MM.1S (cell line): ENCODE data around the gene CEP192.

Experiments
- DNase-seq: peaks from one replicate; pipeline ENCODE4 v3.0.0-alpha.2; 2015
- H2AFZ ChIP-seq: fragments of 300-600 bp; sonication (generic); 2 replicates; pipeline ENCODE4 v1.6.0; 2016; ENCODE audit warnings: antibody characterized with exemption, low read length
- H3F3A ChIP-seq: fragments of 300-600 bp; sonication (generic); 2 replicates; pipeline ENCODE4 v1.6.1; 2016; ENCODE audit warnings: mild to moderate bottlenecking, antibody characterized with exemption, low read length, moderate library complexity, mixed read lengths; ENCODE audit not compliant: insufficient read depth
- H3K27ac ChIP-seq: fragments of 300-600 bp; sonication (generic); 2 replicates; pipeline ENCODE4 v1.5.1; 2016; ENCODE audit warnings: mild to moderate bottlenecking, low read length
- H3K27me3 ChIP-seq: fragments of 300-600 bp; sonication (generic); replicated peaks from 2 replicates; pipeline ENCODE4 v1.6.0; 2016; ENCODE audit warnings: low read length; ENCODE audit not compliant: insufficient read depth
- H3K36me3 ChIP-seq: fragments of 300-600 bp; sonication (generic); replicated peaks from 2 replicates; pipeline ENCODE4 v1.6.1; 2016; ENCODE audit warnings: mild to moderate bottlenecking, low read length, mixed read lengths; ENCODE audit not compliant: insufficient read depth
- H3K4me1 ChIP-seq: fragments of 300-600 bp; sonication (generic); 2 replicates; pipeline ENCODE4 v1.6.1; 2016; ENCODE audit warnings: low read length, mixed read lengths
- H3K4me2 ChIP-seq: fragments of 300-600 bp; sonication (generic); 2 replicates; pipeline ENCODE4 v1.6.0; 2016; ENCODE audit warnings: low read depth, low read length
- H3K4me3 ChIP-seq: fragments of 300-600 bp; sonication (generic); 2 replicates; pipeline ENCODE4 v1.5.1; 2016; ENCODE audit warnings: low read length, mixed read lengths
- H3K79me2 ChIP-seq: fragments of 300-600 bp; sonication (generic); 2 replicates; pipeline ENCODE4 v1.6.1; 2016; ENCODE audit warnings: mixed run types, low read length, mixed read lengths
- H3K9ac ChIP-seq: fragments of 300-600 bp; sonication (generic); 2 replicates; pipeline ENCODE4 v1.6.1; 2016; ENCODE audit warnings: low read length, mixed read lengths
- H3K9me2 ChIP-seq: fragments of 300-600 bp; sonication (generic); replicated peaks from 2 replicates; pipeline ENCODE4 v1.6.1; 2016; ENCODE audit warnings: mild to moderate bottlenecking, low read length, mixed read lengths; ENCODE audit not compliant: insufficient read depth
- H3K9me3 ChIP-seq: fragments of 300-600 bp; sonication (generic); replicated peaks from 2 replicates; pipeline ENCODE4 v1.6.1; 2016; ENCODE audit warnings: mild to moderate bottlenecking, low read length, mixed read lengths; ENCODE audit not compliant: insufficient read depth
- H4K20me1 ChIP-seq: fragments of 300-600 bp; sonication (generic); 2 replicates; pipeline ENCODE4 v1.6.1; 2016; ENCODE audit warnings: mild to moderate bottlenecking, low read length, moderate library complexity, mixed read lengths; ENCODE audit not compliant: insufficient read depth
- EZH2 ChIP-seq: fragments of 300-600 bp; sonication (generic); optimal IDR thresholded peaks from 2 replicates; pipeline ENCODE3; 2017; ENCODE audit warnings: low read depth, mild to moderate bottlenecking, antibody characterized with exemption, low read length, mixed read lengths
- EZH2phosphoT487 ChIP-seq: fragments of 300-600 bp; sonication (generic); IDR thresholded peaks from 2 replicates; pipeline ENCODE4 v1.6.1; 2018; ENCODE audit warnings: antibody characterized with exemption, low read length
- TF ChIP-seq, protein P1 (sequence below): fragments of 300-600 bp; sonication (generic); IDR thresholded peaks from 2 replicates; pipeline ENCODE4 v1.5.1; 2016; ENCODE audit warnings: antibody characterized with exemption, low read length, mixed read lengths

CEP192 gene

GRCh38 chr18:13120983-13121441, 129.8 kb downstream of the CEP192 start:
- no peaks in the 10 kb centered on the region for H3F3A ChIP-seq
- no peaks in the 10 kb centered on the region for H4K20me1 ChIP-seq
- no peak overlapping the region for H3K9ac ChIP-seq
- H2AFZ ChIP-seq = no peak overlapping the region
- H3K36me3 ChIP-seq = peaks cover 4% of the 10 kb centered on the region; the same call in 1 of the 2 replicates
- no peak for DNase-seq
- no peaks in the 10 kb centered on the region for H3K9me2 ChIP-seq
- H3K9me3 ChIP-seq = no peaks in the 10 kb centered on the region
- no peaks in the 10 kb centered on the region for H3K27me3 ChIP-seq
- H3K4me1 ChIP-seq = no peaks in the 10 kb centered on the region
- TF ChIP-seq EZH2 (no peak), EZH2phosphoT487 (no peak)
- TF ChIP-seq, protein P1, sequence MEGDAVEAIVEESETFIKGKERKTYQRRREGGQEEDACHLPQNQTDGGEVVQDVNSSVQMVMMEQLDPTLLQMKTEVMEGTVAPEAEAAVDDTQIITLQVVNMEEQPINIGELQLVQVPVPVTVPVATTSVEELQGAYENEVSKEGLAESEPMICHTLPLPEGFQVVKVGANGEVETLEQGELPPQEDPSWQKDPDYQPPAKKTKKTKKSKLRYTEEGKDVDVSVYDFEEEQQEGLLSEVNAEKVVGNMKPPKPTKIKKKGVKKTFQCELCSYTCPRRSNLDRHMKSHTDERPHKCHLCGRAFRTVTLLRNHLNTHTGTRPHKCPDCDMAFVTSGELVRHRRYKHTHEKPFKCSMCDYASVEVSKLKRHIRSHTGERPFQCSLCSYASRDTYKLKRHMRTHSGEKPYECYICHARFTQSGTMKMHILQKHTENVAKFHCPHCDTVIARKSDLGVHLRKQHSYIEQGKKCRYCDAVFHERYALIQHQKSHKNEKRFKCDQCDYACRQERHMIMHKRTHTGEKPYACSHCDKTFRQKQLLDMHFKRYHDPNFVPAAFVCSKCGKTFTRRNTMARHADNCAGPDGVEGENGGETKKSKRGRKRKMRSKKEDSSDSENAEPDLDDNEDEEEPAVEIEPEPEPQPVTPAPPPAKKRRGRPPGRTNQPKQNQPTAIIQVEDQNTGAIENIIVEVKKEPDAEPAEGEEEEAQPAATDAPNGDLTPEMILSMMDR = no peak
- H3K4me2 ChIP-seq = no peak overlapping the region
- no peaks in the 10 kb centered on the region for H3K79me2 ChIP-seq
- no peak overlapping the region for H3K4me3 ChIP-seq
- H3K27ac ChIP-seq = no peak overlapping the region

- H3K9ac ChIP-seq = no peak overlapping the region
- no peak overlapping the region for H3K4me2 ChIP-seq
- DNase-seq = no peak
- no peaks in the 10 kb centered on the region for H3K79me2 ChIP-seq
- H3F3A ChIP-seq = no peaks in the 10 kb centered on the region
- H3K9me2 ChIP-seq = no peaks in the 10 kb centered on the region
- no peaks in the 10 kb centered on the region for H3K4me1 ChIP-seq
- no peak overlapping the region for H3K4me3 ChIP-seq
- no peaks in the 10 kb centered on the region for H3K27me3 ChIP-seq
- H2AFZ ChIP-seq = no peak overlapping the region
- no peaks in the 10 kb centered on the region for H3K36me3 ChIP-seq
- no peaks in the 10 kb centered on the region for H4K20me1 ChIP-seq
- H3K27ac ChIP-seq = no peak overlapping the region
- H3K9me3 ChIP-seq = no peaks in the 10 kb centered on the region
- TF ChIP-seq EZH2phosphoT487 (no peak), EZH2 (no peak)
- TF ChIP-seq, protein P1 = no peak
Observed at GRCh38 chr18:13124411-13124810, 133.2 kb downstream of the CEP192 start.

GRCh38 chr18:13125191-13125590, 134.0 kb downstream of the CEP192 start:
- Histone ChIP-seq H3K4me2 (no peak overlapping the region), H4K20me1 (no peaks in the 10 kb centered on the region)

More at GRCh38 chr18:13125191-13125590, 134.0 kb downstream of the CEP192 start:
- no peak for TF ChIP-seq EZH2
- TF ChIP-seq EZH2phosphoT487 = no peak
- TF ChIP-seq, protein P1 = no peak
- no peaks in the 10 kb centered on the region for H3K36me3 ChIP-seq
- no peak overlapping the region for H3K27ac ChIP-seq
- no peak overlapping the region for H3K4me3 ChIP-seq
- H3K79me2 ChIP-seq = no peaks in the 10 kb centered on the region
- H3K4me1 ChIP-seq = no peaks in the 10 kb centered on the region
- H3K9ac ChIP-seq = no peak overlapping the region
- no peaks in the 10 kb centered on the region for H3K27me3 ChIP-seq
- no peak overlapping the region for H2AFZ ChIP-seq
- DNase-seq = no peak
- H3K9me3 ChIP-seq = no peaks in the 10 kb centered on the region
- H3K9me2 ChIP-seq = no peaks in the 10 kb centered on the region
- no peaks in the 10 kb centered on the region for H3F3A ChIP-seq
